Measurements from ENCODE around the gene DHFR2. TPM values are rescaled to one million over a fixed set of nuclear protein-coding genes. Genes with fewer than 3 reads are reported as not detected.
A peak's percentile ranks its signal among the peaks of the same experiment; 100 is the strongest.

Gene DHFR2
- total and polyA plus RNA-seq, 9 of the 15 experiments (the other 6 are each of a cell fraction or from before 2014, with no cell fraction given), result 0.64 to 1.7 (median 1.4) TPM

GRCh38 chr3:94062513-94063404, at the start of gene DHFR2, which contains the start of gene NSUN3 (continued):
- no peak for TF ChIP-seq ESRRB (CRISPR knock-in tag; IDR thresholded peaks at IDR 0.05; ENCODE audit: borderline replicate concordance)
- no peak for TF ChIP-seq E2F6 (IDR thresholded peaks at IDR 0.05; ENCODE audit: borderline replicate concordance in 1 of 2, extremely low read depth in 1 of 2, insufficient read depth in 1 of 2, insufficient read length in 1 of 2, low read depth in 1 of 2, low read length in 1 of 2, poor library complexity in 1 of 2, severe bottlenecking in 1 of 2)
- peak; percentile 16; the same call in 1 of the 2 replicates for TF ChIP-seq EP300 (IDR thresholded peaks at IDR 0.05; ENCODE audit: low read length)
- TF ChIP-seq CHAMP1 (IDR thresholded peaks at IDR 0.05), result no peak
- no peak for TF ChIP-seq FOXJ3 (CRISPR knock-in tag; IDR thresholded peaks at IDR 0.05)
- no peak for TF ChIP-seq E2F4 (CRISPR knock-in tag; IDR thresholded peaks at IDR 0.05; ENCODE audit: low read depth)
- no peak for TF ChIP-seq PYGO2 (tag; IDR thresholded peaks at IDR 0.05)
- no peak for TF ChIP-seq SIX5 (IDR thresholded peaks at IDR 0.05; ENCODE audit: borderline replicate concordance in 1 of 2, insufficient read depth in 1 of 2, low read depth in 1 of 2, low read length in 2 of 2)
- TF ChIP-seq ZNF407 (IDR thresholded peaks at IDR 0.05; ENCODE audit: low read depth), result no peak
- TF ChIP-seq ZNF445 (CRISPR knock-in tag; IDR thresholded peaks at IDR 0.05; ENCODE audit: low read depth), result no peak
- TF ChIP-seq KAT2B (IDR thresholded peaks at IDR 0.05; ENCODE audit: low read depth, low read length), result no peak
- TF ChIP-seq MCM3 (IDR thresholded peaks at IDR 0.05), result no peak
- no peak for TF ChIP-seq KDM1A (IDR thresholded peaks at IDR 0.05)

Measured in K562 (cell line).